Stimulated activated CD8-positive, alpha-beta memory T cell treated with anti-CD3 and anti-CD28 coated beads, Interleukin-12 subunit alpha, Interleukin-12 subunit beta, amount 100 ng/mL, for 4 hours (primary cell): ENCODE data around the gene MTUS2.

Source experiments
- DNase-seq: peaks from one replicate; pipeline ENCODE4 v3.0.0-alpha.2; 2020; ENCODE audit warnings: low read depth

The MTUS2 gene

DNA sequence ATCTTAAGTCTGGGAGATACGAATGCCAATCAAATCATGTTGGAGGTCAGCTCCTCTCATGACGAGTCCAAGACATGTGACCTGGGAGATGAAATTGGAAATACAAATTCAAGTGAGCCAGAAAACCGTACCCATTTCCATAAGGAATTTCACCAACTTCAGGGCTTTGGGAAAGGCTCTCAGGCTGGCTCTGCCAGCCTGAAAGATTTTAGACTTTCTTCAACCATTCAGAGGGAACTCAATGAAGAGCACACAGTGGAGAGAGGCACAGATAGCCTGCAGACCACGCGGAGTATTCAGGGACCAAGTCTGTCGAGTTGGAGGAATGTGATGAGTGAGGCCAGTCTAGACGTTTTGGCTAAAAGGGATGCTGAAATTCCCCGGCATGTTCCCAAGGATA lies 204.6 kb downstream of the MTUS2 start:
- no peak for DNase-seq

DNA sequence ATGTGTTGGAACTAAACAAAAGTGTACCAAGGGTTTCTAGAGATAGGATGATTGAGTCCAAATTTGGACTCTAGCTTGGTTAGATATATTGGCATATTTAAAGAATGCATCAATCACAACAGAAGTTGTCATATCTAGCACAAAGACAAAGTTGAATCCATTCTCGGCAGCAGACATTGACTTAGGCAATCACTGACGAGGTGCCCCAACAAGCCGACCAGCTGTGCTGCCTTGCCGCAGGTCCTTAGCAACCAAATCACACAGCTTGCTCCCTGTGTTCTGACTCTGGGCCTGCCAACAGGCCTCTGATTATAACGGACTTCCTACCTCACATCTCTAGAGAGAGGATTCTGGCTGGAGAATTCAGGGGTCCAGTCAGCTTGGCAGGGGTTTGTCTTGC lies 208.7 kb downstream of the MTUS2 start:
- DNase-seq = no peak

DNA sequence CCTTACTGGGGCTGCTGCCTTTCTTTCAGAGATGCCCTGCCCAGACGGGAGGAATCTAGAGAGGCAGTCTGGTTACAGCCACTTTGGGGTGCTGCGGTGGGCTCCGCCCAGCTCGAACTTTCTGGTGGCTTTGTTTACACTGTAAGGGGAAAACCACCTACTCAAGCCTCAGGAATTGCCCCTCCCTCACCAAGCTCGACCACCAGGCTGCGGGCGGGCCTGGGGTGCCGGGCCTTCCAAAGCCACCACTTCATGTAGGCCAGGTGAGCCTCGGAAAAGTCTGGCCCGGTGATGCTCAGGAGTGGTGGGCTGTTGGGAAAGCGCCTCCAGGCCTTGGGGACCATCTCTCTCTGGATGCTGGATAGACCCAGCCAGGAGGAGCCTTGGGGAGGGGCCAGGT lies 218.6 kb downstream of the MTUS2 start:
- DNase-seq = no peak

DNA sequence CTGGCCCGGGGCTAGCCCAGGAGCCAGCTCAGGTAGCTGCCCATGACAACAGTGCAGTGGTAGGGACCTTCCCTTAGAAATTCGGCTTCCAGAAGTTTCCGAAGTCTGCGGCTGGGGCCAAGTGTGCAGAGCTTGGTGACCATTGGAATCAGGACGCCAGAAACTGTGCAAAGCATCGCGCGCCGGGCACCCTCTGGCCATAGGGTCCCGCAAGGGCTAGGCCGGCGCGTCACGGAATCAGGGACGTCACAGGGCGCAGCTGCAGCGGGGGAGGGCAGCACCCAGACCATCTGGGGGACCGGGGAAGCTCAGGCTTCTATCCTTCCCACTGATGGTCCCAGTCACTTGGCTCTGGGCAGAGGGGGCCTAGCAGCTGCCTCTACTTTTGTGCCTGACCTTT lies 219.1 kb downstream of the MTUS2 start:
- DNase-seq = no peak

DNA sequence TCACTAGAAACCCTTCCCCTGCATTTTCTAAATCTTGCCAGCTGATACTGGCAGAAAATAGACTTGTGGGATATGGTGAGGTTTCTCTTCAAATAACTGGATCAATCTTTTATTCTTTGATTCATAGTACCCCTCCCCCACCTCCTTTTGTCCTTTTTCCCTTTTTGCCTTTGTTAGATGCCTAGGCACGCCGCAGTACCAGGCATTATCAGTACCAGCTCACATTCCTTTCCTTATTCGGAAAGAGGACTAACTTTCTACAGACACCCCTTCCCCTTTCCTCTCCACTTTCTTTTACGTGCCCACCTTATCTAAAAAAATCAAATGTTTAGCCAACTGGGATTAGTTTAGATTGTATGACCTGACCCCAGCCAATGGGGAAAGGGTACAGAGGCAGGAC lies 226.4 kb downstream of the MTUS2 start:
- no peak for DNase-seq

DNA sequence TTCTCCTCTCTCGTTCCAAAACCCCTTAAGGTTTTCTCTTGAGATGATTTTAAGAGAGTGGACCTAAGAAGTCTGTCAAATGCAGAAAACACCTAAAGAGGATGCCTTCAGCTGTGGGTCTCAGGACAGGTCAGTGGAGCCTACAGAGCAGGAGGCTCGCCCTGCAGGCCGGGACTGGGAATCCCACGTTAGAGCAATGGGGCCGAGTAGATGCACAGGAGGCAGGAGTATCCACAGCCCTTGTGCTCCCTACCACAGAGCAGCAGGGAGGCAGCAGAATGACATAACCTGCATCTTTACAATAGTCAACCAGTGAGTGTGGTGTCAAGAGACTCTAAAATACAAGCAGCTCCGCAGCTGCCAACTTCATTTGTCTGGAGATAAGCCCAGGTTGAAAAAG lies 229.4 kb downstream of the MTUS2 start:
- DNase-seq = no peak

- DNase-seq = no peak
Measured at GRCh38 chr13:29050719-29051118, 230.6 kb downstream of the MTUS2 start.

- DNase-seq = no peak
Measured at GRCh38 chr13:29059800-29060199, 239.7 kb downstream of the MTUS2 start.

DNA sequence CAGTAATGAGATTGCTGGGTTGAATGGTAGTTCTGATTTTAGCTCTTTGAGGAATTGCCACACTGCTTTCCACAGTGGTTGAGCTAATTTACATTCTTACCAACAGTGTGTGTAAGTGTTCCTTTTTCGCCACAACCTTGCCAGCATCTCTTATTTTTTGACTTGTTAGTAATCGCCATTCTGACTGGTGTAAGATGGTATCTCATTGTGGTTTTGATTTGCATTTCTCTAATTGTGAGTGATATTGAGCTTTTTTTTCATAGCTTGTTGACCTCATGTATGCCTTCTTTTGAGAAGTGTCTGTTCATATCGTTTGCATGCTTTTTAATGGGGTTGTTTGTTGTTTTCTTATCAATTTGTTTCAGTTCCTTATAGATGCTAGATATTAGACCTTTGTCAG lies 245.0 kb downstream of the MTUS2 start:
- no peak for DNase-seq

DNA sequence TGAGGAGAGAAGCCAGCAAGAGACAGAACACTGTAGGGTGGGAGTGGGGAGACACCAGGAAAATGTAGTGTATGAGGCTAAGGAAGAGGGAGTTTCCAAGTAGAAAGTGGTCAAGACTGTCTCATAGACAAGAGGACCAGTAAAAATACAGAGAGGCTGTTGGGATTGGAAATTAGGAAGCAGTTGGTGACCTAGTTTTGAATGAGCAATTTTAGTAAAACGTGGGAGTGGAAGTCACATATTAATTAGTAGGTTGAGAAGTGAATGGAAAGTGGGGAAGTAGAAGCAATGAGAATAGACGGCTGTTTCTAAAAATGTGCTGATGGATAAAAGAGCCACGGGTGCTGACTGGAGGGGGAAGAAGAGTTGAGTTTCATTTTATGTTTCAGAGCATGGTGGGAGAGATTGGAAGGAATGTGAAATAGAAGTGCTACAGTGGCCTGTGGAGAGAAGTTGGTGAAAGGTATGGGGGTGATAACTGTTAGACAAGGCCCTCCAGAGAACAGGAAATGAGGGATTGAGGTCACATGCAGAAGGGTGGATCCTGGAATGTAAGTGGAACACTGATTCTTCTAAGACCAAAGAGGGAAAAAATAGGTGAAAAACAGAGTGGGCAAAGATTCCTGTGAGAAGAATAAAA lies 247.3 kb downstream of the MTUS2 start:
- DNase-seq = no peak

- DNase-seq = no peak
Measured at GRCh38 chr13:29073755-29074154, 253.6 kb downstream of the MTUS2 start.

DNA sequence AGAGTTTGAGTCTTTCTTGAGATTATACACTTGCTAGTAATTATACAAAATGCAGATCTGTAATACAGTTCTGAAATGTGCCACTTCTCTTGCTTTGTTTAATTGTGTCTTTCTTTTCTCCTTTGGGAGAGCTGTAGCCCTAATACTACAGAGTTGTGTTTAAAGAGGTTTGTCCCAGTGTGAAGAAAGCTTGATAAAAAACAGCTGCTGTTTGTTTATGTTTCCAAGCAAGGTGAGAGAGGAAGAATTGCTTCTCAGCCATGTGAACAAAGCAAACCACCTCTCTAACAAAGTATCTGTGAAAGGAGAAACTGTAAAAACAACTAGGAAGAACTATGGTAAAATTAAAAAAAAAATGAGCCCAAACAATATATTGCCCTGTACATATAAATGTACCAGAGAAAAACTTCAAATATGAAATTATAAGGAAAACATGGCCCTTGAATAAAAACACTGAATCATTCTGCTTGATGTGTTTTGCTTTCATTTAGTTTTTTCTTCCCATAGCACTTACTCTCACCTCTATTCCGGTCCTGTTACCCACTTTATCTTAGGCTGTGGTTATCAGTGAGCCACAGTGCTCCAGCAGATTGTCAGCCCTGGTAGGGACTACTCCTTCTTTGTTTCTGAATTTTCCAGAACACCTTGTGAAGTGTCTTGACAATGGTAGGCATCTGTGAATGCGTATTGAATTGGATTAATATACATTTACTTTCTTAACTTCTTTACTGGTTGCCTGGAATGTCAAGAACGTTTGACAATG lies 257.1 kb downstream of the MTUS2 start:
- no peak for DNase-seq

DNA sequence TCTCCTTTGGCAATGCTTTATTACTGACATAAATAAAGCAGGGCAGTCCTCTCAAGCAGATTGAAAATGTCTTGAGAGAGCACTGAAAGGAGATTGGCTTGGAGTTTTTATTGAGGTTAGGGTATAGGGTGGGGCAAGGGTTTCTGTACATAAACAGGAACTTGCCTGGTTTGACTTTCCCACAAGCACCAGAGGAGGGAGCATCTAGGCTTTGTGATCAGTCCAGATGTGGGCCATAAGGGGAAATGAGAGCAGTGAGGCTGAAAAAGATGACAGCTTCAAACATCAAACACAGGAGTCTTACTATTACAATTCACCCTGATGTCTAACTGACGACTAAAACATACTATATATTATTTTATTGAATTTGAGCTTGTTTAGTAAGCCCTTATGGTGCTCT lies 260.9 kb downstream of the MTUS2 start:
- DNase-seq = no peak

- no peak for DNase-seq
Measured at GRCh38 chr13:29081697-29082440, 261.7 kb downstream of the MTUS2 start.

DNA sequence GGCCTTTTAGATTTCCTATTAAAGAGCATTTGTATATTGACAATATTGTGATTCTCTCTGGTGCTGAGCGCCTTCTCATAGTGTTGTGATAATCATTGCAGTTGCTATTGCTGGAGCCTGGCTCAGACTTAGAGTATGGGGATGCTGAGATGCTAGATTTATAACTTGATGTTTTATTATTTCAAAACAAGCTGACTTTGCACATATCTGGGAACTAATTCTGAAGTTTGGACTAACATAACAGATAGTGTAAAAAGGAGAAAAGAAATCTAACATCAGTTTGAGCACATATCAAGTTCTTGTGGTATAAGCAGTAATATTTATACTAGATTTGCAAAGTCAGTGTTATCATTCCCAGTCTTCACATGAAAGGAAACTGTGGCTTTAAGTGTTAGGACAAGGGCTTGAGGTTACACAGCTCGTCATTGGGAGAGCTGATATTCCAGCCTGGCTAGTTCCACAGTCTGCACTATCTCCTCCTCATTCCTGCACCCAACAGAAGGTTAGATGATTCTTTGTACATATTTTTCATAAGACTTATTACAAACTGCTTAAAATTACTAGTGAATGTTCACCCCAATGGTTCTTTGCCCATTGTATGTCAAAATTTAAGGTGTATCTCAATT lies 279.8 kb downstream of the MTUS2 start:
- no peak for DNase-seq

GRCh38 chr13:29100758-29101157 lies 280.6 kb downstream of the MTUS2 start:
- DNase-seq = no peak

- no peak for DNase-seq
Measured at GRCh38 chr13:29101409-29101808, 281.3 kb downstream of the MTUS2 start.

DNA sequence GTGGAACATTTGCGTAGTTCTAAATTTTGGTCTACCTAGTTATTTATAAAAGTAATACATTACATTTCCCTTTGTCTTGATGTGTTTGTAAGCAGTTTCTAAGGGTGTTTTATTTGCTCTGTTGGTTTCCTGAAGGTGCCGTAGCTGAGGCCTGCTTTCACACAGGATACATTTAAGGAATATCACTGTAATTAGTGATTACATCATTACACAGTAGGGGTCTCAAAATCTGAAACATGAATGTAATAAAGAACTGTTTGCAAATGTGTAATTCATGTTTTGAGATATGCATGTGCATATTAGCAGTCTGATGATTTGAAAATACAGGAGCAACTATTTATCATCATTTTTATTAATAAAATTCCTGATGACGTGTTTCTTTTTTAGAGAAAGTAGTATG lies 281.8 kb downstream of the MTUS2 start:
- no peak for DNase-seq

GRCh38 chr13:29103065-29103800 lies 283.1 kb downstream of the MTUS2 start:
- DNase-seq = no peak

- DNase-seq = no peak
Measured at GRCh38 chr13:29104461-29104860, 284.3 kb downstream of the MTUS2 start.

DNA sequence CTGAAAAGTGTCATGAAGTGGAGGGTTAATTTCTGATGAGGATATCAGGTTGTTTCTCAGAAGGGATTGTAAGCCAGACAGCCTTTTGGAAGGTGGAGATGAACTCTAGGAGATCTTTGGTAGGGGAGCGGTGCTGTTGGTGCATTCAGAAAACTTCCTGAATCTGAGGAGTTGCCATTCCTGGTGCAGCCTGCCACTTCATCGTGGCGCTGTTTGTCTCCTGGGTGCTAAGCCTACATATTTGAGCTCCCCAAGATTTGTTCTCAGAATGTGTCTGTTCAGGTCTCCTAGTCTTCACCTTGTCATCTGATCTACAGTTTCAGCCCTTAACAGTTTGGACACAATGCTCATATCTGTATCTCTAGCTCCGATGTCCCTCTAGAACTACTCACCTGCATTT lies 285.6 kb downstream of the MTUS2 start:
- DNase-seq = no peak

DNA sequence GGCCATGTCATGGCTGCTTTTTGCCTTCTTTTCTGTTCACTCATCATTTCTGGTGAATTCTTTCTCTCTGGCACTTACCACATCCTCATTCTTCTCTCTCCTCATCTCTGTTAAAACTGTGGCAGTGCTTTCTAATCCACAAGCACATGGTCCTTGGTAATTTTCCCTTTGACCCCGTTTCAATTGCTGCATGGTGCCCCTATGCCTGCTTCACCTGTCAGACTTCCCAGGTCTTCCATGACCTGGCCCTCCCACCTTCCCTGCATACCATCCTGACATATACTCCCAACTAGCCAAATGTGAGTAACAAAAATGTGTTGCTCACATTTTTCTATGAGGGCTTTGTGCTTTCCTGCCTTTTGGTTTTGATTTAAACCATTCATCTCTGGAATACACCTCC lies 286.5 kb downstream of the MTUS2 start:
- DNase-seq = no peak
